DMS 273 (cell line): ENCODE data around the gene HOXA11.

Experiments used
- DNase-seq: peaks from one replicate; lab custom pipeline; 2025; ENCODE audit not compliant: unreplicated experiment; lab: John Stamatoyannopoulos, UW

HOXA11 gene

GRCh38 chr7:27148756-27149641 is 36.0 kb downstream of the HOXA11 start:
- DNase-seq: peak; percentile 54

- no peak for DNase-seq
Measured at GRCh38 chr7:27148031-27148755, 36.8 kb downstream of the HOXA11 start.

DNA sequence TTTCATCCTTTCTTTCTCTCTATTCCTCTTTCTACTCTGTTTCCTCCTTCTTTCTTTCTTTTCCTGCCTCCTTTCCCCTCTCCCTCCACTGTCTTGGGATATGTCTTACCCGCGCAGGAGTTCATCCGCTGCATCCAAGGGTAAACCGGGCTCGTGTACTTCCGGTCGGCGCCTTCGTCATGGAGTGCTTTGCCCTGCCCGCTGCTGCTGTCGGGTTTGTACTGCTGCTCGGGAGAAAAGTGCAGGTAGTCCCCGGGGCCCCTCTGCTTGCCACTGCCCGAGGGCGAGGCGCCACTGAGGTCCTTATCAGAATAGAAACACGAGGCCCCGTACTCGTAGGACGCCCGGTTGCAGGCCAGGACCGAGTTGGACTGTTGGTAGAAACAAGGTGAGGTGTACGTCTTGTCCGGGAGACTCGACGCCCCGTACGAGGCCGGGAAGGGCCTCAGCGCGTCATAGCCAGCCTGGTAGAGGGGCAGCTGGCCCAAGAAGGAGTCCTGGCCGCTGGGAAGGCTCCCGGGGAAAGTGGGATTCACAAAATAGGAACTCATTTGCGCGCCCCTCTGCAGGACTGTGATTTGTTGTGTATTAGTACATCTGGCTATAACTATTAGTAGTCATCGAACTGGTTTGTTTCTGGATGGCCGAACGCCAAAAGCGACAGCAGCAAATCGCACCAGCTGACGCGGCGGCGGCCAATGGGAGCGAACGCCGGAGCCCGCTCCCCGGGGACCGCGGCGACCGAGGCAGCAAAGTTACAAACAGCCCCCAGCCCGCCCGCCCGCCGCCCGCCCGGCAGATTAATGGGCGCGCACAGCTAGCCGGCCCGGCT is 37.6 kb downstream of the HOXA11 start, which contains the start of gene HOXA6:
Gene HOXA6, minus strand, starts transcription at position 576 of the 832 bp plus-strand sequence. Its CDS starts 25 bp downstream, at position 551.
- no peak for DNase-seq

GRCh38 chr7:27146491-27147198 is 38.4 kb downstream of the HOXA11 start:
- DNase-seq: no peak

GRCh38 chr7:27145914-27146412 is 39.1 kb downstream of the HOXA11 start:
- no peak for DNase-seq

- no peak for DNase-seq
Measured at GRCh38 chr7:27145165-27145913, 39.7 kb downstream of the HOXA11 start.

- DNase-seq: no peak
Measured at GRCh38 chr7:27144781-27145164, 40.3 kb downstream of the HOXA11 start.

DNA sequence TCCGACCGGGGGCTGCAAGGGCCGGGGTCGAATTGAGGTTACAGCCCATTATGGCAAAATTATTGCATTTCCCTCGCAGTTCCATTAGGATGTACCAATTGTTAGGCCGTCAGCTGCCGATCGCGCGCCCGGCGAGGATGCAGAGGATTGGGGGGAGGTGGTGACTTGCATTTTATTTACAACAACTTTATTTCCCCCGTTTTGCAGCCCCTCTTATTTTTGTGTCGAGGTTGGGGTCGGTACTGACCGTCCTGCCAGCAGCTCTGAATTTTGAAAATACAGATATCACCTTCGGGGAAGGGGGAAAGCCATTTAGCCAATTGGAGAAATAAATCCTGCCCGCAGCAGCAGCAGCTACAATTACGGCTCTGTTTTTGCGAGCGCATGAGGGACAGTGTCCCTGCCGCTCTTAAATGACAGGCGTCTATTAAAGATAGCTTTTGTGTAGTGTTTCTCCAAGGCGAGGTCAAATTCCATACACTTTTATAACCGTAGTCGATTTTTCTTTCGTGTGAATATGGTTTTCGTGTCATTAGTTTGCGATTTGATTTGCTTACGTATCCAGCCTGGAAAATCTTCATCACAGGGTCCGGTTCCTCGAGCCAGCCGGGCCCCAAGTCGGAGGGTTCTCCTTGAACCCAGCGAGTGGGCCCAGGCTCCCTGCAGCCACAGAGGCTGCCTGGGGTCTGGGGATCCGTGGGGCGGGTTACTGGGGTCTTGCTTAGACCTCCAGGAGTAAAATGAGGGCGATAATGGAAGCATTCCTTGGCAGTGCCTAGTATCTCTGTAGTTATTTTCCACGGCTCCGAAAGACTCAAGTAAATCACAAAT is 40.9 kb downstream of the HOXA11 start:
- DNase-seq: no peak

GRCh38 chr7:27143023-27143949 is 41.7 kb downstream of the HOXA11 start, which contains the start of gene HOXA5:
TSS of gene HOXA5 (minus strand) at chr7:27143681. CDS start at chr7:27143607, 74 bp downstream.
- DNase-seq: peak; percentile 95

GRCh38 chr7:27142580-27143022 is 42.4 kb downstream of the HOXA11 start:
- peak; percentile 68 for DNase-seq

GRCh38 chr7:27141923-27142579 is 43.0 kb downstream of the HOXA11 start:
- peak; percentile 60 for DNase-seq

DNA sequence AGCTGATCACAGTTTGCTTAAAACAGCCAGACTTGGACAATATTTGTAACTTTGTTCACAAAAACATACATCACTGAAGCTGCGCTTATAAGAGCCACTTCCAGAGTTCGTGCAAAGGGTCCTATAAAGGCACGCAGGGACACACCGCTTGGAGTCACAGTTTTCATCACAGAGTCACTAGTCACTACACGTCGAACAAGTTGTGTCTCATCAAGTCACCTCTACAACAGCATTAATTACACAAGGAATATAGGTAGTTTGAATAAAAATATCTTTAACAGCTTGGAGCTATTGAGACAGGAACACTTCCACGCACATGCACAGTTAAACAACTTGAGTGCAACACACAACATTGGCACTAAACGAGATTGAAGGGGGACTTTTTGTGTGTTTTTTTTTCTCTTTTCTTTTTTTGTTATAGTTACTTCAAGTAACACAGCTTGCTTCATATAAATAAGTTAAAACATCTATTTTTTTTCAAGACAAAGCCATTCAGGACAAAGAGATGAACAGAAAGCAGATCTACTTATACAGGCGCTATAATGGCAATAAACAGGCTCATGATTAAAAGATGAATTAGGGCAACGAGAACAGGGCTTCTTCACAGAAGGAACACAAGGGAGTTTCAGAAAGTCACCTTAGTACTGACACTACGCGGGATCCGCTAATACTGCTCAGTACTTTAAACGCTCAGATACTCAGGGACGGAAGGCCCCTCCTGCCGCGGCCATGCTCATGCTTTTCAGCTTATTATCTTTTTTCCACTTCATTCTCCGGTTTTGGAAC is 43.7 kb downstream of the HOXA11 start:
- DNase-seq: no peak

DNA sequence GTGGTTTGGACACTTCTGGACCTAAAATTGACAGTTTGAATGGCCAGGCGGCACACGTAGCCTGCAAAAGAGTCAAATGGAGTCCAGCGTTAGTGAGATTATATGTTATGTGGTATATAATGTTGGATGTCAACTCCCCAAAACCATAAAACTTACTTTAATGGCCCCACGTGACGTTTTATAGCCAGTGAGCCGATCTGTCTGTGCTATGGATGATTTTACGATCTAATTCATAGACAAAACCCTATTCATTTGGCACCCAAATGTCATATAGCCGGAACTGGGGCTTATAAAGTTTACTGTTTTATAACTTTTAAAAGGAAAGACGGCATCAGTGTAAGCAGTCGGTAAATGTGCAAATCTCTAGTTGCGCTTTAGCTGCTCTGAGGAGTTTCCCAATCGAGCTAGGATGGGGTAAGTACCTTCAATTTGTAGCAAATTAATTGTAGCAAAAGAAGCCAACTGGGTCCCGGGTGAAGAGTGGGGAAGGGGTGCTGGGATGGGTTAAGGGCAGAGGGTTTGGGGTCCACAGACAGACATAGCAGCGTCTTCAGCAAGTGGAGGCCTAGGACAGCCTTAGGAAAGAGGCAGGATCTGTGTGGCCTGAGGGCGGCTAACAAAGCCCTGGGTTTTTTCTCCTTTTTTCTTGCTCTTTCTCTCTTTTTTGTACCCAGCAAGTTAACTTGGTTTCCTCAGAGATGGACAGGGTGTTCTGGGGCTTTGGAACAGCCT is 44.7 kb downstream of the HOXA11 start:
- no peak for DNase-seq

GRCh38 chr7:27139334-27140125 is 45.5 kb downstream of the HOXA11 start:
- no peak for DNase-seq

- no peak for DNase-seq
Measured at GRCh38 chr7:27138985-27139333, 46.1 kb downstream of the HOXA11 start.
